Measurements from ENCODE around the gene FAM25A.
A peak's percentile ranks its signal among the peaks of the same experiment; 100 is the strongest.
"Not testable (repeated sequence)": the region's sequence is repeated elsewhere in the genome, so short reads cannot be mapped to it uniquely, and the experiment has no call there.

The FAM25A gene

DNA sequence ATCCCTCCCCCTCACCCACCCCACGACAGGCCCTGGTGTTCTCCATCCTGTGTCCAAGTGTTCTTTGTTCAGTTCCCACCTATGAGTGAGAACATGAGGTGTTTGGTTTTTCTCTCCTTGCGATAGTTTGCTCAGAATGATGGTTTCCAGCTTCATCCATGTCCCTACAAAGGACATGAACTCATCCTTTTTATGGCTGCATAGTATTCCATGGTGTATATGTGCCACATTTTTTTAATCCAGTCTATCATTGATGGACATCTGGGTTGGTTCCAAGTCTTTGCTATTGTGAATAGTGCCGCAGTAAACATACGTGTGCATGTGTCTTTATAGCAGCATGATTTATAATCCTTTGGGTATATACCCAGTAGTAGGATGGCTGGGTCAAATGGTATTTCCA, 35.6 kb upstream of the FAM25A start:
- not testable (repeated sequence) for H3K4me2 ChIP-seq (ENCODE audit: low read length); H3K4me3 ChIP-seq (ENCODE audit: low read length); H3K36me3 ChIP-seq (ENCODE audit: insufficient read depth, low read length); H3K9me3 ChIP-seq (replicated peaks; ENCODE audit: low read length); H3K27me3 ChIP-seq (ENCODE audit: control insufficient read depth, insufficient read depth, low read length); H3K9ac ChIP-seq (ENCODE audit: low read depth, low read length)
- peaks cover 12% of the 10 kb centered on the region for H3K4me1 ChIP-seq (ENCODE audit: control insufficient read depth, insufficient read depth, low read length)

GRCh38 chr10:86988520-86988919, 31.6 kb upstream of the FAM25A start:
- H3K9me3 ChIP-seq (replicated peaks; ENCODE audit: low read length): no peaks in the 10 kb centered on the region
- no peaks in the 10 kb centered on the region for H3K27me3 ChIP-seq (ENCODE audit: control insufficient read depth, insufficient read depth, low read length)
- H3K9ac ChIP-seq (ENCODE audit: low read depth, low read length): no peak overlapping the region
- no peaks in the 10 kb centered on the region for H3K36me3 ChIP-seq (ENCODE audit: insufficient read depth, low read length)
- H3K4me3 ChIP-seq (ENCODE audit: low read length): no peak overlapping the region
- no peak overlapping the region for H3K4me2 ChIP-seq (ENCODE audit: low read length)
- no peaks in the 10 kb centered on the region for H3K4me1 ChIP-seq (ENCODE audit: control insufficient read depth, insufficient read depth, low read length)

DNA sequence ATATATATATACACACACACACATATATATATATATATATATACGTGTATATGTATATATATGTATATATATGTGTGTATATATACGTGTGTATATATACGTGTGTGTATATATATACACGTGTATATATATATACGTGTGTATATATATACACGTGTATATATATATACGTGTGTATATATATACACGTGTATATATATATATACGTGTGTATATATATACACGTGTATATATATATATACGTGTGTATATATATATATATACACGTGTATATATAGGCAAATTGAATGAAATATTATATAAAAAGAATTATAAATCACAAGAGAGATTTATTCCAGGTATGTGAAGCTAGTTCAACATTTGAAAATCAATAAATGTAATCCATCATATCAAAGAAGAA, 28.7 kb upstream of the FAM25A start:
- not testable (repeated sequence) for H3K4me2 ChIP-seq (ENCODE audit: low read length); H3K4me1 ChIP-seq (ENCODE audit: control insufficient read depth, insufficient read depth, low read length); H3K4me3 ChIP-seq (ENCODE audit: low read length); H3K27me3 ChIP-seq (ENCODE audit: control insufficient read depth, insufficient read depth, low read length); H3K9ac ChIP-seq (ENCODE audit: low read depth, low read length); H3K36me3 ChIP-seq (ENCODE audit: insufficient read depth, low read length); H3K9me3 ChIP-seq (replicated peaks; ENCODE audit: low read length)

- H3K9ac ChIP-seq (ENCODE audit: low read depth, low read length): no peak overlapping the region
- no peaks in the 10 kb centered on the region for H3K4me1 ChIP-seq (ENCODE audit: control insufficient read depth, insufficient read depth, low read length)
- H3K27me3 ChIP-seq (ENCODE audit: control insufficient read depth, insufficient read depth, low read length): no peaks in the 10 kb centered on the region
- no peak overlapping the region for H3K4me3 ChIP-seq (ENCODE audit: low read length)
- H3K36me3 ChIP-seq (ENCODE audit: insufficient read depth, low read length): no peaks in the 10 kb centered on the region
- no peaks in the 10 kb centered on the region for H3K9me3 ChIP-seq (replicated peaks; ENCODE audit: low read length)
- H3K4me2 ChIP-seq (ENCODE audit: low read length): no peak overlapping the region
These were observed 27.6 kb upstream of the FAM25A start for GRCh38 chr10:86992456-86992855.

DNA sequence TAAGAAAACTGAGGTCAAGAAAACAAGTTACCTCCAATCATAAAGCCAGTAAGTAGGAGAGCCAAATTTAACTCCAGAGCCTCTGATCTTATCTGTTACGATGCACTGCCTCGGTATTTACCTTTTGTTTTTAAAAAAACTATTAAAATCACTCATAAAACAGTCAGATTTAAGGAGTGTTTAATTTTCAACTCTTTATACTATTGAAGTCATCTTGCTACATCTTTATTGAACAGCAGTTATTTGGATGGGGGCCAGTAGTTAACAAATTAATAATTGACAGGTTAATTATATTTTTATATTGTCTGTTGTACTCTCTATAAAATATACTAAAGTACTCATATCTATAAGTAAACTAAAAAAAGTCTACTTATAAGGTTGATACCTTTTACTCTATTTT, 27.2 kb upstream of the FAM25A start:
- Histone ChIP-seq H3K27me3 (ENCODE audit: control insufficient read depth, insufficient read depth, low read length) (no peaks in the 10 kb centered on the region), H3K9ac (ENCODE audit: low read depth, low read length) (no peak overlapping the region), H3K4me1 (ENCODE audit: control insufficient read depth, insufficient read depth, low read length) (no peaks in the 10 kb centered on the region), H3K4me2 (ENCODE audit: low read length) (no peak overlapping the region), H3K4me3 (ENCODE audit: low read length) (no peak overlapping the region), H3K36me3 (ENCODE audit: insufficient read depth, low read length) (no peaks in the 10 kb centered on the region), H3K9me3 (replicated peaks; ENCODE audit: low read length) (no peaks in the 10 kb centered on the region)

GRCh38 chr10:86999802-87000403, 20.2 kb upstream of the FAM25A start:
- H3K4me1 ChIP-seq (ENCODE audit: control insufficient read depth, insufficient read depth, low read length); H3K36me3 ChIP-seq (ENCODE audit: insufficient read depth, low read length); H3K4me2 ChIP-seq (ENCODE audit: low read length); H3K9ac ChIP-seq (ENCODE audit: low read depth, low read length); H3K27me3 ChIP-seq (ENCODE audit: control insufficient read depth, insufficient read depth, low read length); H3K9me3 ChIP-seq (replicated peaks; ENCODE audit: low read length); H3K4me3 ChIP-seq (ENCODE audit: low read length): not testable (repeated sequence)

DNA sequence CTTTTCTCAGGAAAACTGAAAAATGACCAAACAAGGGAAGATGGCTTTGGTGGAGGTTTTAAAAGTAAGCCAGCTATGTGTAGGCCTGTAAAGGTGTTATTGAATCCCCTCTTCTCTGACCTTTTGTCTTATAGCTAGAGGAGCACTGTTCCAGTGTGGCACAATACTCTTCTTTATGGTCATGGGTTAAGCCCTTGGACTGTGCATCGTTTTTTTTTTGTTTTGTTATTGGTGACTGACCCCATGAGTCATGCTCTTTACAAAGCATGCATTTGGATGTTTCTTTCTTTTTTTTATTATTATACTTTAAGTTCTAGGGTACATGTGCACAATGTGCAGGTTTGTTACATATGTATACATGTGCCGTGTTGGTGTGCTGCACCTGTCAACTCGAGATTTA, 19.6 kb upstream of the FAM25A start:
- peak overlapping the region; percentile 7 for H3K4me2 ChIP-seq (ENCODE audit: low read length)
- H3K36me3 ChIP-seq (ENCODE audit: insufficient read depth, low read length): no peaks in the 10 kb centered on the region
- peaks cover 7% of the 10 kb centered on the region for H3K4me1 ChIP-seq (ENCODE audit: control insufficient read depth, insufficient read depth, low read length)
- H3K4me3 ChIP-seq (ENCODE audit: low read length): no peak overlapping the region
- H3K27me3 ChIP-seq (ENCODE audit: control insufficient read depth, insufficient read depth, low read length): no peaks in the 10 kb centered on the region
- H3K9ac ChIP-seq (ENCODE audit: low read depth, low read length): no peak overlapping the region
- H3K9me3 ChIP-seq (replicated peaks; ENCODE audit: low read length): no peaks in the 10 kb centered on the region

- not testable (repeated sequence) for H3K4me2 ChIP-seq (ENCODE audit: low read length); H3K9me3 ChIP-seq (replicated peaks; ENCODE audit: low read length); H3K27me3 ChIP-seq (ENCODE audit: control insufficient read depth, insufficient read depth, low read length); H3K4me1 ChIP-seq (ENCODE audit: control insufficient read depth, insufficient read depth, low read length); H3K9ac ChIP-seq (ENCODE audit: low read depth, low read length); H3K36me3 ChIP-seq (ENCODE audit: insufficient read depth, low read length); H3K4me3 ChIP-seq (ENCODE audit: low read length)
These were observed 13.0 kb upstream of the FAM25A start for GRCh38 chr10:87007124-87007523.

GRCh38 chr10:87007674-87008073, 12.4 kb upstream of the FAM25A start:
- not testable (repeated sequence) for H3K27me3 ChIP-seq (ENCODE audit: control insufficient read depth, insufficient read depth, low read length); H3K36me3 ChIP-seq (ENCODE audit: insufficient read depth, low read length); H3K4me2 ChIP-seq (ENCODE audit: low read length); H3K4me1 ChIP-seq (ENCODE audit: control insufficient read depth, insufficient read depth, low read length); H3K4me3 ChIP-seq (ENCODE audit: low read length); H3K9ac ChIP-seq (ENCODE audit: low read depth, low read length); H3K9me3 ChIP-seq (replicated peaks; ENCODE audit: low read length)

- not testable (repeated sequence) for H3K9me3 ChIP-seq (replicated peaks; ENCODE audit: low read length); H3K9ac ChIP-seq (ENCODE audit: low read depth, low read length); H3K27me3 ChIP-seq (ENCODE audit: control insufficient read depth, insufficient read depth, low read length)
These were observed 11.8 kb upstream of the FAM25A start for GRCh38 chr10:87008303-87008702.

DNA sequence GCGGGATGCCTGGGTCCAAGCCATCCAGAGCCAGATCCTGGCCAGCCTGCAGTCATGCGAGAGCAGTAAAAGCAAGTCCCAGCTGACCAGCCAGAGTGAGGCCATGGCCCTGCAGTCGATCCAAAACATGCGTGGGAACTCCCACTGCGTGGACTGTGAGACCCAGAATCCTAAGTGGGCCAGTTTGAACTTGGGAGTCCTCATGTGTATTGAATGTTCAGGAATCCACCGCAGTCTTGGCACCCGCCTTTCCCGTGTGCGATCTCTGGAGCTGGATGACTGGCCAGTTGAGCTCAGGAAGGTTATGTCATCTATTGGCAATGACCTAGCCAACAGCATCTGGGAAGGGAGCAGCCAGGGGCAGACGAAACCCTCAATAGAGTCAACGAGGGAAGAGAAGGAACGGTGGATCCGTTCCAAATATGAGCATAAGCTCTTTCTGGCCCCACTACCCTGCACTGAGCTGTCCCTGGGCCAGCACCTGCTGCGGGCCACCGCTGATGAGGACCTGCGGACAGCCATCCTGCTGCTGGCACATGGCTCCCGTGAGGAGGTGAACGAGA, 10.9 kb upstream of the FAM25A start:
- not testable (repeated sequence) for H3K4me3 ChIP-seq (ENCODE audit: low read length); H3K4me1 ChIP-seq (ENCODE audit: control insufficient read depth, insufficient read depth, low read length); H3K9ac ChIP-seq (ENCODE audit: low read depth, low read length); H3K27me3 ChIP-seq (ENCODE audit: control insufficient read depth, insufficient read depth, low read length); H3K9me3 ChIP-seq (replicated peaks; ENCODE audit: low read length); H3K4me2 ChIP-seq (ENCODE audit: low read length); H3K36me3 ChIP-seq (ENCODE audit: insufficient read depth, low read length)

More at GRCh38 chr10:87008303-87008702, 11.8 kb upstream of the FAM25A start:
- H3K36me3 ChIP-seq (ENCODE audit: insufficient read depth, low read length); H3K4me1 ChIP-seq (ENCODE audit: control insufficient read depth, insufficient read depth, low read length); H3K4me3 ChIP-seq (ENCODE audit: low read length); H3K4me2 ChIP-seq (ENCODE audit: low read length): not testable (repeated sequence)

DNA sequence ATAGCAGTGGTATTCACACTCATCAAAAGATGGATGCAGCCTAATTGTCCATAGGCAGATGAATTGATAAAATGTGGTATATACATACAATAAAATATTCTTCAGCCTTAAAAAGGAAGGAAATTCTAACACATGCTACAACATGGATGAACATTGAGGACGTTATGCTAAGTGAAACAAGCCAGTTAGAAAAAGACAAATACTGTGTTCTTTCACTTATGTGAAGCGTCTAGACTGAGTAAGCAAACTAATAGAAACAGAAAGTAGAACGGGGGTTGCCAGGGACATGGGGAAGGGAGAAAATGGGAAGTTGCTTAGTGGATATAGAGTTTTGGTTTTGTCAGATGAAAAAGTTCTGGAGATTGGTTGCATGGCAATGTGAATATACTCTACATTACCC, 6.6 kb upstream of the FAM25A start:
- H3K36me3 ChIP-seq (ENCODE audit: insufficient read depth, low read length); H3K9me3 ChIP-seq (replicated peaks; ENCODE audit: low read length); H3K4me3 ChIP-seq (ENCODE audit: low read length); H3K4me2 ChIP-seq (ENCODE audit: low read length); H3K27me3 ChIP-seq (ENCODE audit: control insufficient read depth, insufficient read depth, low read length); H3K9ac ChIP-seq (ENCODE audit: low read depth, low read length); H3K4me1 ChIP-seq (ENCODE audit: control insufficient read depth, insufficient read depth, low read length): not testable (repeated sequence)
